B cell (primary cell): ENCODE measurements around the gene MSGN1.

Experiments
- CTCF ChIP-seq: fragments of 200-600 bp; IDR thresholded peaks from one replicate; pipeline ENCODE4 v1.8.0; 2022; ENCODE audit warnings: antibody characterized with exemption, mild to moderate bottlenecking
- EZH2 ChIP-seq: IDR thresholded peaks from 2 replicates; pipeline ENCODE4 v1.6.1; 2012; ENCODE audit warnings: borderline replicate concordance, low read depth, mild to moderate bottlenecking, moderate library complexity, low read length; ENCODE audit not compliant: insufficient read depth, poor library complexity, severe bottlenecking

GRCh38 chr2:17814601-17815000 is 1.7 kb upstream of the MSGN1 start:
- no peak for TF ChIP-seq CTCF
- no peak for TF ChIP-seq EZH2
